ENCODE measurements around the gene MUC22. TPM values are rescaled to one million over a fixed set of nuclear protein-coding genes. Genes with fewer than 3 reads are reported as not detected.

MUC22 gene
- polyA plus RNA-seq, 1 experiment = not detected

DNA sequence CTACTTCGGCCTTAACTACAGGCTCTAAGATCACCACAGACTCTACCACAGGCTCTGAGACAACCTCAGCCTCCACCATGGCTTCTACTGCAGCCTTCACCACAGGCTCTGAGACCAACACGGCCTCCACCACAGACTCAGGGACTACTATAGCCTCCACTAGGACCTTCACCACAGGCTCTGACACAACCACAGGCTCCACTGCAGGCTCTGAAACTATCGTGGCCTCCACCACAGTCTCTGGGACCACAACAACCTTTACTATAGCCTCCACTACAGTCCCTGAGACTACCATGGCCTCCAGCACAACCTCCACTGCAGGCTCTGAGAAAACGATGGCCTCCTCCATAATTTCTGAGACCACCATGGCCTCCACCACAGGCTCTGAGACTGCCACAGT, 15.3 kb downstream of the MUC22 start:
- no peak overlapping the region for H3K4me3 ChIP-seq (ENCODE audit: low read depth, low read length)
- no peaks in the 10 kb centered on the region for H3K36me3 ChIP-seq (ENCODE audit: control insufficient read depth, insufficient read depth, low read length)
- ChIA-PET POLR2A (no interaction called here), CTCF (no interaction called here)
- TF ChIP-seq, protein P1, sequence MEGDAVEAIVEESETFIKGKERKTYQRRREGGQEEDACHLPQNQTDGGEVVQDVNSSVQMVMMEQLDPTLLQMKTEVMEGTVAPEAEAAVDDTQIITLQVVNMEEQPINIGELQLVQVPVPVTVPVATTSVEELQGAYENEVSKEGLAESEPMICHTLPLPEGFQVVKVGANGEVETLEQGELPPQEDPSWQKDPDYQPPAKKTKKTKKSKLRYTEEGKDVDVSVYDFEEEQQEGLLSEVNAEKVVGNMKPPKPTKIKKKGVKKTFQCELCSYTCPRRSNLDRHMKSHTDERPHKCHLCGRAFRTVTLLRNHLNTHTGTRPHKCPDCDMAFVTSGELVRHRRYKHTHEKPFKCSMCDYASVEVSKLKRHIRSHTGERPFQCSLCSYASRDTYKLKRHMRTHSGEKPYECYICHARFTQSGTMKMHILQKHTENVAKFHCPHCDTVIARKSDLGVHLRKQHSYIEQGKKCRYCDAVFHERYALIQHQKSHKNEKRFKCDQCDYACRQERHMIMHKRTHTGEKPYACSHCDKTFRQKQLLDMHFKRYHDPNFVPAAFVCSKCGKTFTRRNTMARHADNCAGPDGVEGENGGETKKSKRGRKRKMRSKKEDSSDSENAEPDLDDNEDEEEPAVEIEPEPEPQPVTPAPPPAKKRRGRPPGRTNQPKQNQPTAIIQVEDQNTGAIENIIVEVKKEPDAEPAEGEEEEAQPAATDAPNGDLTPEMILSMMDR (IDR thresholded peaks at IDR 0.05; ENCODE audit: insufficient read depth, low read depth, low read length) = no peak
- H3K27me3 ChIP-seq (ENCODE audit: control insufficient read depth, insufficient read depth, low read length) = peaks cover 2% of the 10 kb centered on the region; the same call in 1 of the 2 replicates
- DNase-seq (ENCODE audit: low read depth) = no peak

DNA sequence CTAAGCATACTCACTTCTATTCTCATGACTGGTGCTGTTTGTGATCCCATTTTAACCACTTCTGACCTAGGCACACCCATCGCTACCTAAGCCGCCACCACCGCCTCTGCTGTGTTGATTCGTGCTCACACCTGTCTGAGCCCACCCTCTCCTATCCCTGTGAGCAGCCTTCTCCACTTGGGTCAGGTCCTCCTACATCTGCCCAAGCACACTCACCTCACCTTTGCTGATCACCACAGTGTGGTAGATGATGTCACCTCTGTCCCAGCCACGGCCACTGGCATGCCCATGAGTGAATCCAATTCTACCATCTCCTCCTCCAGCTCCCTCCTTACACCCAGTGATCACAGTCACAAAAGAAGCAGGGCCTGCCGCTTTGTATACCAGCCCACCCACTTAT, 20.8 kb downstream of the MUC22 start:
- no peaks in the 10 kb centered on the region for H3K36me3 ChIP-seq (ENCODE audit: control insufficient read depth, insufficient read depth, low read length)
- no peak for DNase-seq (ENCODE audit: low read depth)
- TF ChIP-seq, protein P1 (IDR thresholded peaks at IDR 0.05; ENCODE audit: insufficient read depth, low read depth, low read length) = no peak
- ChIA-PET CTCF (no interaction called here), POLR2A (no interaction called here)
- H3K27me3 ChIP-seq (ENCODE audit: control insufficient read depth, insufficient read depth, low read length) = peaks cover 4% of the 10 kb centered on the region
- H3K4me3 ChIP-seq (ENCODE audit: low read depth, low read length) = no peak overlapping the region

DNA sequence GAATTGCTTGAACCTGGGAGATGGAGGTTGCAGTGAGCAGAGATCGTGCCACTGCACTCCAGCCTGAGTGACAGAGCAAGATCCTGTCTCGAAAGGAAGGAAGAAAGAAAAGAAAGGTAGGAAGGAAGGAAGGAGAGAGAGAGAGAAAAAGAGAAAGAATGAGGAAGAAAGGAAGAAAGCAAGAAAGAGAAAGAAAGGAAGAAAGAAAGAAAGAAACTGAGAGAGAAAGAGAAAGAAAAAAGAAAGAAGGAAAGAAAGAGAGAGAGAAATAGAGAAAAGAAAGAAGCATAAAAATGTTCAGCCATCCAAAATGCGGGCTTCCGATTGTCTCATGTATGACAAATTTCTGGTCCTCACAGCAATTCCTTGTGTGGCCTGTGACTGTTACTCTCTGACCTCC, 22.8 kb downstream of the MUC22 start:
- H3K4me3 ChIP-seq (ENCODE audit: low read depth, low read length) = no peak overlapping the region
- no peaks in the 10 kb centered on the region for H3K36me3 ChIP-seq (ENCODE audit: control insufficient read depth, insufficient read depth, low read length)
- DNase-seq (ENCODE audit: low read depth) = no peak
- TF ChIP-seq, protein P1 (IDR thresholded peaks at IDR 0.05; ENCODE audit: insufficient read depth, low read depth, low read length) = no peak
- H3K27me3 ChIP-seq (ENCODE audit: control insufficient read depth, insufficient read depth, low read length) = peaks cover 3% of the 10 kb centered on the region; the same call in 1 of the 2 replicates
- CTCF ChIA-PET = no interaction called here
- POLR2A ChIA-PET = no interaction called here

DNA sequence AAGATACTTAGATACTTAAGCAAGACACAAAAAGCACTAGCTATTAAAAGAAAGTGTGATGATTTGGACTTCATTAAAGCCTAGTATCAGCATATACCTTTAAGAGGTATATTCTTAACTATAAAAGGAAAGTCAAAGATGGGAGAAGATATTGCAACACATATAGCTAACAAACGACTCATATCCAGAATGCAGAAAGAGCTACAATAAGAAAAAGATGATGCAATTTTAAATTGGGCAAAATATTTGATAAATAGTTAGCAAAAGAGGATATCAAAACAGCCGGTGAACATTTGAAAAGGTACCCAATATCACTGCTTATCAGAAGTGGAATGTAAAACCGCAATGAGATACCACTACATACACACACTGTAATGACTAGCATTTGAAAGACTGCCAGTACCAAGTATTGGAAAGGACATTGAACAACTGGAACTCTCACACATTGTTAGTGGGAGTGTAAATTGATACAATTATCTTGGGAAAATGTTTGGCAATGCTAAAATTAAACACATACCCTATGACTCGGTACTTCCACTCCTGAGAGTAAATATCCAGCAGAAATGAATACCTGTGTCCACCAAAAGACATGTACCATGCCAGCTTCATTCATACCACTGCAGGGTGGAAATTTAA, 25.7 kb downstream of the MUC22 start:
- ChIA-PET POLR2A (no interaction called here), CTCF (interaction anchor here (2.6 to 4.5 kb wide), 2 partner anchors 34 to 120 kb away, joined by 6 to 23 read pairs; no protein-coding TSS in a partner anchor)
- no peaks in the 10 kb centered on the region for H3K36me3 ChIP-seq (ENCODE audit: control insufficient read depth, insufficient read depth, low read length)
- no peak overlapping the region for H3K4me3 ChIP-seq (ENCODE audit: low read depth, low read length)
- DNase-seq (ENCODE audit: low read depth) = no peak
- peaks cover 2% of the 10 kb centered on the region; the same call in 1 of the 2 replicates for H3K27me3 ChIP-seq (ENCODE audit: control insufficient read depth, insufficient read depth, low read length)
- TF ChIP-seq, protein P1 (IDR thresholded peaks at IDR 0.05; ENCODE audit: insufficient read depth, low read depth, low read length) = no peak

DNA sequence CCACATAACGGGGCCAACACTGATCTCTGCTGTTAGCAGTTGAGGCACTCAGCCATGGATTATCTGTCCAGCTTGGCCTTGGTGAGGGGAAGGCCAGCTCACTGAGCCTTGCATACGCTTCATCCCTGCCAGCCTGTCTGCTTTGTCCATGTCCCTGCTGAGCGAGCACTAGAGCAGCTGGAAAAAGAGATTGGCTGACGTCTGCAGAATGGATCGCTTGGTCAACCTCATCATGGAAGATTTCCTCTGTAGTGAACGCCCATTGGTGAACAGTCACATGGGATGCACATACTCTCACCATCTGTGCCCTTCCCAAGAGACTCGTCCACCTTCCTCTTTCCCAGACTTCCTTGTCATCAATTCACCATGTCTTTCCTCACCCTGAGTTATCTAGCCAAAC, 26.9 kb downstream of the MUC22 start:
- TF ChIP-seq, protein P1 (IDR thresholded peaks at IDR 0.05; ENCODE audit: insufficient read depth, low read depth, low read length) = no peak
- peaks cover under 1% of the 10 kb centered on the region; the same call in 1 of the 2 replicates for H3K27me3 ChIP-seq (ENCODE audit: control insufficient read depth, insufficient read depth, low read length)
- no peak overlapping the region for H3K4me3 ChIP-seq (ENCODE audit: low read depth, low read length)
- CTCF ChIA-PET = interaction anchor here (2.6 to 4.5 kb wide), 3 partner anchors 32 to 122 kb away, joined by 6 to 23 read pairs (median 12); no protein-coding TSS in a partner anchor
- no peak for DNase-seq (ENCODE audit: low read depth)
- no peaks in the 10 kb centered on the region for H3K36me3 ChIP-seq (ENCODE audit: control insufficient read depth, insufficient read depth, low read length)
- POLR2A ChIA-PET = no interaction called here

Data from BJ (cell line).